ENCODE measurements around the gene CEBPG.

DNA sequence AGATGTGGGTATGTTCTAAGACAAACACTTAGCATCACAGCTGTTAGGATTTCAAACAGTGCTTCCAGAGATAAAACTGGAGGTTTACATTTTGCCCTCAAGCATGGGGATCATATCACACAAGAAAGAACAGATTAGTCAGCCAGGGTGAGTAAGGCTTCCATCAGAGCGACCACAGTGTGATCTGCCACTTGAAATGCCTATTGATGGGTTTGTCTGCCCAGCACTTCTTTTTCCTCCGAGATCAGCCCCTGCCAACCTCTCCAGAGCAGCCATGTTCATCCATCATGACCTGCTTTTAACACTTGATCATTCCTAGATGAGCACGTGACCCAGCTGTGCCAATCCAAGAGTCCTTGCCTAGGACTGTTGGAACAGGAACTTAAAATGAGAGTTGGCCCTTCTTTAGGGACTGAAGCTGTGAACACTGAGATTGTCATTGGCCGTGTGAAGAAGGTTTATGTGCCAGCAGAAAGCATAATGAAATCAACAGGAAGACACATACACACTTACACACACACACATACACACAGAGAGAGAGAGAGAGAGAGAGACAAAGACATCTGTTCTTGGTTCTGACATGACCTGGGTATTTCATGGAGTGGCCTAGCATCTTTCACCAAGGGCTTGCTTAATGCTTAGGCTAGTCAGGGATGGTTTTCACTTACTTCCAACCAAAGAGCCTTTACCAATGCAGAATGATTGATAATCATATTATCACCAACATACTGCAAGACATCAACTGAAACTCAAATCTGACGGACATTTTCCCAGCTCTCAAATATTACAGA is 5.2 kb upstream of the CEBPG start:
- TF ChIP-seq, protein P1, sequence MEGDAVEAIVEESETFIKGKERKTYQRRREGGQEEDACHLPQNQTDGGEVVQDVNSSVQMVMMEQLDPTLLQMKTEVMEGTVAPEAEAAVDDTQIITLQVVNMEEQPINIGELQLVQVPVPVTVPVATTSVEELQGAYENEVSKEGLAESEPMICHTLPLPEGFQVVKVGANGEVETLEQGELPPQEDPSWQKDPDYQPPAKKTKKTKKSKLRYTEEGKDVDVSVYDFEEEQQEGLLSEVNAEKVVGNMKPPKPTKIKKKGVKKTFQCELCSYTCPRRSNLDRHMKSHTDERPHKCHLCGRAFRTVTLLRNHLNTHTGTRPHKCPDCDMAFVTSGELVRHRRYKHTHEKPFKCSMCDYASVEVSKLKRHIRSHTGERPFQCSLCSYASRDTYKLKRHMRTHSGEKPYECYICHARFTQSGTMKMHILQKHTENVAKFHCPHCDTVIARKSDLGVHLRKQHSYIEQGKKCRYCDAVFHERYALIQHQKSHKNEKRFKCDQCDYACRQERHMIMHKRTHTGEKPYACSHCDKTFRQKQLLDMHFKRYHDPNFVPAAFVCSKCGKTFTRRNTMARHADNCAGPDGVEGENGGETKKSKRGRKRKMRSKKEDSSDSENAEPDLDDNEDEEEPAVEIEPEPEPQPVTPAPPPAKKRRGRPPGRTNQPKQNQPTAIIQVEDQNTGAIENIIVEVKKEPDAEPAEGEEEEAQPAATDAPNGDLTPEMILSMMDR (IDR thresholded peaks at IDR 0.05) = no peak
- no peak for TF ChIP-seq POLR2A (IDR thresholded peaks at IDR 0.05)
